NCI-H748 treated with DMSO at 0.1 percent for 48 hours (cell line): Measurements from ENCODE around the gene CA9.
"Not testable (repeated sequence)": the region's sequence is repeated elsewhere in the genome, so short reads cannot be mapped to it uniquely, and the experiment has no call there.

Source experiments
- DNase-seq: peaks from one replicate; lab custom pipeline; 2025; lab: John Stamatoyannopoulos, UW

CA9 gene

GRCh38 chr9:35673132-35674024 lies at the start of gene CA9:
Gene CA9, plus strand, starts transcription at chr9:35673928. Its CDS starts 32 bp downstream, at chr9:35673960.
- no peak for DNase-seq

DNA sequence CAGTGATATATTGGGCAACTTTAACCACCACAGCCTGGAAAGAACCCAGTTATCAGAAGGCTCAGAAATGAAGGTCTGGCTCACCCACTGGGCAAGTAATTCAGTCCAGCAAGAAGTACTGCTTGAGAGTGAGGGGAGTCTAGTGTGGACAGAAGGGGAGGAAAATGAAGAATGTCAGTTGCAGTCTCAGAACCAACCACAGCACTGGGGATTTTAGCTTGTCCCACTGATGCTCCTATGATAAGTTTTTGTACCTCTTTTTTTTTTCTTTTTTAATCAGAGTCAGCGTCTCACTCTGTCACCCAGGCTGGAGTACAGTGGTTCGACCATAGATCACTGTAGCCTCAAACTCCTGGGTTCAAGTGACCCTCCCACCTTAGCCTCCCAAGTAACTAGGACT lies 46.2 kb upstream of the CA9 start:
- DNase-seq: no peak

GRCh38 chr9:35628389-35628991 lies 45.2 kb upstream of the CA9 start:
- DNase-seq: no peak

- no peak for DNase-seq
These were observed 44.1 kb upstream of the CA9 start for GRCh38 chr9:35629597-35629996.

GRCh38 chr9:35635730-35636129 lies 38.0 kb upstream of the CA9 start:
- no peak for DNase-seq

DNA sequence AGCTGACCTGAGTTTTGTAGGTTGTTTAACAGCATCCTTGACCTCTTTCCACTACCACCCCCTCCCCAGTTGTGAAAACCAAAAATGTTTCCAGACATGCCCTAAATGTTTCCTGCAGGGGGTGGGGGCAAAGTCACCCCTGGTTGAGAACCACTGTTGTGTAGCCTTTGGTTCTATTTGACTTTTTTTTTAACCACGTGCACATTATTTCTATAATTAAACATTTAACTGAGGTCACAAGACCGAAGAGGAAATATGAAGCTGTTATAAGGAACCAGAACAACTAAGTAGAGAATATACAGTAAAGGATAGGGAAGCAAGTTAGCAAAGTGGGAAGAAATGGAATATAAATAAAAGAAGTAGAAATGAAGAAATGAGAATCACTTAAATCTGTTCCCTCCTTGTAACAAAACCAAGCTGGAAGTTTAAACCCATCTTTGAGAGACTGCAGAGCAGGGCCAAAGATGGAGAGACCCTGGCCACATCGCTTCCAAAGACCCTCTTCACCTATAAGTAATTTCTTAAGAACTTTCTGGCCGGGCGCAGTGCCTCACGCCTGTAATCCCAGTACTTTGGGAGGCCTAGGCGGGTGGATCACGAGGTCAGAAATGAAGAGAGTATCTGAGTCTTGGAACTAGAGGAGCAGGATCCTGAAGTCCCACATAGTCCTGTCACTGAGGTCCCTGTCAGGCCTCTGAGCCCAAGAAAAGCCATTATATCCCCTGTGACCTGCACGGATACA lies 37.4 kb upstream of the CA9 start:
- no peak for DNase-seq

DNA sequence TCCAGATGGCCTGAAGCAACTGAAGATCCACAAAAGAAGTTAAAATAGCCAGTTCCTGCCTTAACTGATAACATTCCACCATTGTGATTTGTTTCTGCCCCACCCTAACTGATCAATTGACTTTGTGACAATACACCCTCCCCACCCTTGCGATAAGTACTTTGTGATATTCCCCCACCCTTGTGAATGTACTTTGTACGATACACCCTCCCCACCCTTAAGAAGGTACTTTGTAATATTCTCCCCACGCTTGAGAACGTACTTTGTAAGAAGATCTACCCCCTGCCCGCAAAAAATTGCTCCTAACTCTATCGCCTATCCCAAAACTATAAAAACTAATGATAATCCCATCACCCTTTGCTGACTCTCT lies 36.9 kb upstream of the CA9 start:
- not testable (repeated sequence) for DNase-seq

- not testable (repeated sequence) for DNase-seq
These were observed 36.2 kb upstream of the CA9 start for GRCh38 chr9:35637427-35637955.

DNA sequence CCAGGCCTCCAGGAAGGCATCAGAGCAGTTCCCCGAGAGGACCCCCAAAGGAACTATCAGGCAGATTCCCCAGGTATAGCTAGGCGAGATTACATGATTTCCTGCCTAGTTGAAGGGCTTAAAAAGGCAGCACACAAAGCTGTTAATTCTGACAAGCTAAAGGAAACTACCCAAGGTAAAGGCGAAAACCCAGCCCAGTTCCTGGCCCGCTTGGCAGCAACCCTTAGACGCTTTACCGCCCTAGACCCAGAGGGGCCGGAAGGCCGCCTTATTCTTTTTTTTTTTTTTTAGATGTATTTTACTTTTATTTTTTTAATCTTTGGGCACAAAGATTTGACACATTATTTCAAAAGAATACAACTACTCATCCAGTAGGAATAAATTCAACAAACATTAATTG lies 35.0 kb upstream of the CA9 start:
- not testable (repeated sequence) for DNase-seq

- DNase-seq: not testable (repeated sequence)
These were observed 34.5 kb upstream of the CA9 start for GRCh38 chr9:35639225-35639624.

GRCh38 chr9:35639631-35640030 lies 34.1 kb upstream of the CA9 start:
- no peak for DNase-seq

DNA sequence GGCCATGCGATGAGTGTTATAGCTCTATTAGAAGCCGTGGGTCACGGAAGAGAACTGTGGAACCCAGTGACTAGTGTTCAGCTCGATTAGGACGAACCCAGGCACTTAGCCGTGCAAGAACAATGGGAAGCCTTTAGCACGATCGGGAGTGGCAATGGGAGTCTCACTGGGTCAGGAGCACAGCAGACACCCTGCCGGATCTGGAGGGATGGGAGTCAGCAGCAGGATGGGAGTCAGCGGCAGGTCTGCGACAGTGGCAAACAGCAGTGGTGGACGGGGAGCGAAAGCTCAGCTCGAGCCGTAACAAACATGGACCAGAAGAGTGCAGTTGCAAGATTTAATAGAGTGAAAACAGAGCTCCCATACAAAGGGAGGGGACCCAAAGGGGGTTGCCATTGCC lies 33.3 kb upstream of the CA9 start:
- DNase-seq: not testable (repeated sequence)

- DNase-seq: not testable (repeated sequence)
These were observed 32.2 kb upstream of the CA9 start for GRCh38 chr9:35641478-35641877.

GRCh38 chr9:35643046-35643445 lies 30.7 kb upstream of the CA9 start:
- no peak for DNase-seq

GRCh38 chr9:35645736-35646135 lies 28.0 kb upstream of the CA9 start:
- not testable (repeated sequence) for DNase-seq

GRCh38 chr9:35646153-35646532 lies 27.6 kb upstream of the CA9 start:
- peak; percentile 13 for DNase-seq

- DNase-seq: peak; percentile 81
These were observed 27.0 kb upstream of the CA9 start for GRCh38 chr9:35646533-35647265.

GRCh38 chr9:35649431-35650340 lies 24.0 kb upstream of the CA9 start:
- no peak for DNase-seq

DNA sequence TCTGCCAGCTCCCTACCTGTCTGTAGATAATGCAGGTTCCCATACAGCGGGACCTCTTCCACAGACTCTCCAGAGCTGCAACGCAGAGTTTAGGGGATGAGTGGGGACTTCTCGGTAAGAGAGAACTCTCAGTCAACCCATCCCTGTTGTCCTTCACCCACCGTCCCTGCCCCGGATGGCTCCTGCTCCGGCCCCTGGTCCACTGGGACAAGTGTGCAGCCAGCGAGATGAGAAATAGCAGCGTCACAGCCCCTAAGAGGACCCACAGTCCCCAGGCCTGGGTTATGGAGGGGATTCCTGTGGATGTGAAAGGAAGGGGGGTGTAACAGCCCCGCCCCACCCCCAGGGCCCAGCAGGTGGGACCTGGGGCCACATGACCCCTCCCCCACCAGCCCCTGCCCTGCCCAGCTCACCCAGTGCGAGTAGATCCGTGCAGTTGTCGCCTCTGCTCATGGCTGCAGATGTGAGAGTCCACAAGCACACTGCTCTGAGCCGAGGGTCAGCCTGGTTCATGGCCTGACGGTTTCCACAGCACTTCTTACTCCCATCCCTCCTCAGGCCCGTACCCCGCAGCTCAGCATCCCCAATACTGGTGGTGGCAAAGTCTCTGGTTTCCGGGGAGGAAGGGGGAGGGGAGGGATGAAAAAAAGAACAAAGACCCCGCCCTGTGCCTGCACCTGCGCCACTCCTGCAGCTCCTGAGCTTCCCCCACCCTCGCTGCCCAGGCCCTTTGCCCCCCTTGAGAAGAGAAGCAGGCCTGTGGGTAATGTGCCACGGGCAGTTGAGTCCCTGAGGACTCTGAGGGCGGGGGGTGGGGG lies 23.2 kb upstream of the CA9 start, which contains the start of gene SIT1:
Gene SIT1, minus strand, starts transcription at position 591 of the 818 bp plus-strand sequence. Its CDS starts 78 bp downstream, at position 513.
- DNase-seq: no peak
